Gastrocnemius medialis (tissue), 4 donors: ENCODE measurements around the gene TTL.

Source experiments
- CTCF ChIP-seq, 5 experiments: fragments of 450-650 bp in 3 of 5; fragments of 200-600 bp in 2 of 5; sonication (generic) in 2 of 5; IDR thresholded peaks in 4 of 5; conservative IDR thresholded peaks in 1 of 5; 1 replicate in 4 of 5; 2 replicates in 1 of 5; pipeline ENCODE4 v1.5.1; 2016 to 2019; ENCODE audit warnings: antibody characterized with exemption in 5 of 5, mild to moderate bottlenecking in 3 of 5, moderate library complexity in 3 of 5
- POLR2A ChIP-seq, 2 donors: fragments of 450-650 bp; IDR thresholded peaks; one replicate each; pipeline ENCODE4 v1.6.1; 2017; ENCODE audit warnings: antibody characterized with exemption in 2 of 2, mild to moderate bottlenecking in 2 of 2, moderate library complexity in 2 of 2

GRCh38 chr2:112449854-112450253 is 32.1 kb upstream of the TTL start:
- TF ChIP-seq POLR2A (IDR thresholded peaks at IDR 0.05): no peak
- TF ChIP-seq CTCF (IDR thresholded peaks at IDR 0.05 in 4 of 5, conservative IDR thresholded peaks at IDR 0.05 in 1 of 5): no peak
